NCI-H2107 (cell line): ENCODE data around the gene VAV1.

ENCODE experiments used
- DNase-seq: peaks from one replicate; lab custom pipeline; 2025; lab: John Stamatoyannopoulos, UW

VAV1 gene

GRCh38 chr19:6894313-6894712 is 121.8 kb downstream of the VAV1 start:
- DNase-seq = no peak

- no peak for DNase-seq
Measured at GRCh38 chr19:6903446-6903845, 130.9 kb downstream of the VAV1 start.

GRCh38 chr19:6906559-6907060 is 134.1 kb downstream of the VAV1 start:
- no peak for DNase-seq
